Measurements from ENCODE around the gene TMEM229B.

Gene TMEM229B

DNA sequence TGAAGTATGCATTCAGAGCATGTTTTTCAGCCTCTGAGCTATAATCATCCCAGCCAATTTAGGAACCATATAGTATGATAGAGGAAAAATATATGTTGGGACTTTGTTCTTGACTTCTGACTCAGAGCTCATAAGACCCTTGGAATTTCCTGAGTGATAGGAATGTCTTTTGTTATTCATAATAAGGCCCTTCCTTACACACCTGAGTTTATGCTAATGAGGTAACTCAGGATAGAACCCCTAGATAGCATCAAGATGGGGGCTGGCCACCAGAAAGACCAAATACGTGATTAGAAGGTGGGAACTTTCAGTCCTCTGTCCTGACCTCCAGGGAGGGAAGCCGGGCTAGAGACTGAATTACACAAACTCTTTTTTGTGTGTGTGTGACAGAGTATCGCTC is 44.1 kb downstream of the TMEM229B start:
- Histone ChIP-seq H3K27me3 (ENCODE audit: control insufficient read depth in 1 of 2, insufficient read depth in 2 of 2, low read length in 2 of 2) (peaks cover 0 to 2% of the 10 kb centered on the region in 2 donors), H3K9ac (ENCODE audit: low read depth in 1 of 2, low read length in 2 of 2) (no peak overlapping the region), H3K4me3 (ENCODE audit: low read depth in 1 of 2, low read length in 2 of 2) (no peak overlapping the region), H3K4me1 (ENCODE audit: control insufficient read depth in 1 of 2, insufficient read depth in 2 of 2, low read length in 2 of 2) (peaks cover 34 to 58% of the 10 kb centered on the region in 2 donors), H3K36me3 (ENCODE audit: control insufficient read depth in 1 of 2, insufficient read depth in 2 of 2, low read length in 2 of 2) (no peaks in the 10 kb centered on the region), H3K9me3 (ENCODE audit: control insufficient read depth in 1 of 2, low read length in 2 of 2) (no peaks in the 10 kb centered on the region), H3K27ac (ENCODE audit: low read depth, low read length) (no peak overlapping the region)

DNA sequence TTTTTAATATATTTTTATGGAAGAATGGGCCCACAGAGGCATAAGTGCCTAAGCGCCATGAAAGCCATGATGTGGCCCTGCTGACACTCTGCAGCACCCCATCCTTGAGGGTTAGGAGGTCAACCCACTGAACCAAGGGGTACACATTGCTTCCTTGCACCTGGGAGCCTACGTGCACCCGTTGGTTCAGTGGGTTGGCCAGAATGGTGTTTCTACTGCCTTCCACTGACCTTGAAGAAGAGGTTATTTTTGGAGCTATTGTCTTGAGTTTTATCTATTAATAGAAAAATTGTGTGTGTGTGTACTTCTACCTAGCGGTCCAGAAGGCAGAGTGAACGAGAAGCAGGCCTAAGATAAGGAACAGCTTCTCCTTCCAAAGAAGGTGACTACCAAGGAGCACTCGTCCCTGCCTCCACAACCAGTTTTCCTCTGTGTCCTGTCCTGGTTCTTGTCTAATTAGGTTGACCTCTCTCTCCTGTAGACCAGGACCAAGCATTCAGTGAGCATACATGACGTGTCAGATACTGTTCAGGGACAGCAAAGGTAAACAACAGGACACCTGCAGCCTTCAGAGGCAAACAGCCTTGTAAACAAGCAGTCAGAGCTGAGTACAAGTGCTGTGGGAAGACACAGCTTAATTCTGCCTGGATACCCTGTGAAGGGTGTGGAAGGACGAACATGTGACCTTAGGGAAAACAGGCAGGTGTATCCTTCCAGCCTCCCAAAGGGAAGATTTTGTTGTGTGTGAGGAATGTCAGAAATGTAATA is 46.2 kb downstream of the TMEM229B start:
- H3K9me3 ChIP-seq (ENCODE audit: control insufficient read depth in 1 of 2, low read length in 2 of 2), result no peaks in the 10 kb centered on the region
- peaks cover 0 to 2% of the 10 kb centered on the region in 2 donors for H3K27me3 ChIP-seq (ENCODE audit: control insufficient read depth in 1 of 2, insufficient read depth in 2 of 2, low read length in 2 of 2)
- no peak overlapping the region for H3K4me3 ChIP-seq (ENCODE audit: low read depth in 1 of 2, low read length in 2 of 2)
- no peaks in the 10 kb centered on the region for H3K36me3 ChIP-seq (ENCODE audit: control insufficient read depth in 1 of 2, insufficient read depth in 2 of 2, low read length in 2 of 2)
- peak overlapping the region in 1 of 2 donors; percentile 26 for H3K9ac ChIP-seq (ENCODE audit: low read depth in 1 of 2, low read length in 2 of 2)
- peaks cover 25 to 42% of the 10 kb centered on the region in 2 donors for H3K4me1 ChIP-seq (ENCODE audit: control insufficient read depth in 1 of 2, insufficient read depth in 2 of 2, low read length in 2 of 2)
- no peak overlapping the region for H3K27ac ChIP-seq (ENCODE audit: low read depth, low read length)

- Histone ChIP-seq H3K27me3 (ENCODE audit: control insufficient read depth in 1 of 2, insufficient read depth in 2 of 2, low read length in 2 of 2) (peaks cover 0 to 2% of the 10 kb centered on the region in 2 donors), H3K27ac (ENCODE audit: low read depth, low read length) (no peak overlapping the region), H3K9me3 (ENCODE audit: control insufficient read depth in 1 of 2, low read length in 2 of 2) (no peaks in the 10 kb centered on the region), H3K36me3 (ENCODE audit: control insufficient read depth in 1 of 2, insufficient read depth in 2 of 2, low read length in 2 of 2) (no peaks in the 10 kb centered on the region), H3K9ac (ENCODE audit: low read depth in 1 of 2, low read length in 2 of 2) (no peak overlapping the region), H3K4me1 (ENCODE audit: control insufficient read depth in 1 of 2, insufficient read depth in 2 of 2, low read length in 2 of 2) (peaks cover 24 to 37% of the 10 kb centered on the region in 2 donors), H3K4me3 (ENCODE audit: low read depth in 1 of 2, low read length in 2 of 2) (no peak overlapping the region)
Measured at GRCh38 chr14:67441672-67442071, 46.8 kb downstream of the TMEM229B start.

DNA sequence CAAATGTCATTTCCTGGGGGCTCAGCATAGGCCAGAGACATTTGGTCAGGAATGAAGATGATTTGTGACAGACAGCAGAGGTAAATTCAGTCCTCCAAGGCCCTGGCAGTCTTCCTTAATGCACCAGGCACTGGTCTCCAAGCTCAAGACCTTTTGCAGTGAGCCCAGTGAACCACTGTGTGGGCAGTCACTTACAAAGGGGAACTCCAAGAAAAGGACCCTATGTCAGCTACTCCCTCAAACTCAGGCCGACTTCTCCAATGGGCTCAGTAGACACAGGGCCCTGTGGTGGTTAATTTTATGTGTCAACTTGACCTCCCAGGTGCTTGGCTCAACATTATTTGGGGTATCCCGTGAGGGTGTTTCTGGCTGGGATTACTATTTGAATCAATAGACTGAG is 47.3 kb downstream of the TMEM229B start:
- Histone ChIP-seq H3K36me3 (ENCODE audit: control insufficient read depth in 1 of 2, insufficient read depth in 2 of 2, low read length in 2 of 2) (no peaks in the 10 kb centered on the region), H3K27ac (ENCODE audit: low read depth, low read length) (no peak overlapping the region), H3K9me3 (ENCODE audit: control insufficient read depth in 1 of 2, low read length in 2 of 2) (no peaks in the 10 kb centered on the region)

GRCh38 chr14:67440513-67440912 is 48.0 kb downstream of the TMEM229B start:
- H3K4me3 ChIP-seq (ENCODE audit: low read depth in 1 of 2, low read length in 2 of 2), result no peak overlapping the region
- peak overlapping the region in 1 of 2 donors; percentile 20 for H3K9ac ChIP-seq (ENCODE audit: low read depth in 1 of 2, low read length in 2 of 2)
- H3K4me1 ChIP-seq (ENCODE audit: control insufficient read depth in 1 of 2, insufficient read depth in 2 of 2, low read length in 2 of 2), result peaks cover 28 to 41% of the 10 kb centered on the region in 2 donors
- no peak overlapping the region for H3K27ac ChIP-seq (ENCODE audit: low read depth, low read length)
- H3K9me3 ChIP-seq (ENCODE audit: control insufficient read depth in 1 of 2, low read length in 2 of 2), result no peaks in the 10 kb centered on the region
- H3K27me3 ChIP-seq (ENCODE audit: control insufficient read depth in 1 of 2, insufficient read depth in 2 of 2, low read length in 2 of 2), result peaks cover 0 to 2% of the 10 kb centered on the region in 2 donors
- no peaks in the 10 kb centered on the region for H3K36me3 ChIP-seq (ENCODE audit: control insufficient read depth in 1 of 2, insufficient read depth in 2 of 2, low read length in 2 of 2)

More for the DNA sequence above, 47.3 kb downstream of the TMEM229B start:
- Histone ChIP-seq H3K27me3 (ENCODE audit: control insufficient read depth in 1 of 2, insufficient read depth in 2 of 2, low read length in 2 of 2) (peaks cover 0 to 2% of the 10 kb centered on the region in 2 donors), H3K9ac (ENCODE audit: low read depth in 1 of 2, low read length in 2 of 2) (no peak overlapping the region), H3K4me3 (ENCODE audit: low read depth in 1 of 2, low read length in 2 of 2) (no peak overlapping the region), H3K4me1 (ENCODE audit: control insufficient read depth in 1 of 2, insufficient read depth in 2 of 2, low read length in 2 of 2) (peaks cover 20 to 35% of the 10 kb centered on the region in 2 donors)

GRCh38 chr14:67438969-67439368 is 49.6 kb downstream of the TMEM229B start:
- H3K4me1 ChIP-seq (ENCODE audit: control insufficient read depth in 1 of 2, insufficient read depth in 2 of 2, low read length in 2 of 2), result peaks cover 28 to 35% of the 10 kb centered on the region in 2 donors
- no peak overlapping the region for H3K4me3 ChIP-seq (ENCODE audit: low read depth in 1 of 2, low read length in 2 of 2)
- no peaks in the 10 kb centered on the region for H3K9me3 ChIP-seq (ENCODE audit: control insufficient read depth in 1 of 2, low read length in 2 of 2)
- H3K27ac ChIP-seq (ENCODE audit: low read depth, low read length), result no peak overlapping the region
- H3K9ac ChIP-seq (ENCODE audit: low read depth in 1 of 2, low read length in 2 of 2), result no peak overlapping the region
- no peaks in the 10 kb centered on the region for H3K36me3 ChIP-seq (ENCODE audit: control insufficient read depth in 1 of 2, insufficient read depth in 2 of 2, low read length in 2 of 2)
- no peaks in the 10 kb centered on the region for H3K27me3 ChIP-seq (ENCODE audit: control insufficient read depth in 1 of 2, insufficient read depth in 2 of 2, low read length in 2 of 2)

GRCh38 chr14:67436006-67436866 is 52.3 kb downstream of the TMEM229B start:
- no peaks in the 10 kb centered on the region for H3K36me3 ChIP-seq (ENCODE audit: control insufficient read depth in 1 of 2, insufficient read depth in 2 of 2, low read length in 2 of 2)
- H3K4me1 ChIP-seq (ENCODE audit: control insufficient read depth in 1 of 2, insufficient read depth in 2 of 2, low read length in 2 of 2), result peaks cover 20 to 21% of the 10 kb centered on the region in 2 donors
- no peaks in the 10 kb centered on the region for H3K27me3 ChIP-seq (ENCODE audit: control insufficient read depth in 1 of 2, insufficient read depth in 2 of 2, low read length in 2 of 2)
- H3K9me3 ChIP-seq (ENCODE audit: control insufficient read depth in 1 of 2, low read length in 2 of 2), result no peaks in the 10 kb centered on the region
- peak overlapping the region in 1 of 2 donors; percentile 0 for H3K4me3 ChIP-seq (ENCODE audit: low read depth in 1 of 2, low read length in 2 of 2)
- H3K27ac ChIP-seq (ENCODE audit: low read depth, low read length), result no peak overlapping the region
- no peak overlapping the region for H3K9ac ChIP-seq (ENCODE audit: low read depth in 1 of 2, low read length in 2 of 2)

DNA sequence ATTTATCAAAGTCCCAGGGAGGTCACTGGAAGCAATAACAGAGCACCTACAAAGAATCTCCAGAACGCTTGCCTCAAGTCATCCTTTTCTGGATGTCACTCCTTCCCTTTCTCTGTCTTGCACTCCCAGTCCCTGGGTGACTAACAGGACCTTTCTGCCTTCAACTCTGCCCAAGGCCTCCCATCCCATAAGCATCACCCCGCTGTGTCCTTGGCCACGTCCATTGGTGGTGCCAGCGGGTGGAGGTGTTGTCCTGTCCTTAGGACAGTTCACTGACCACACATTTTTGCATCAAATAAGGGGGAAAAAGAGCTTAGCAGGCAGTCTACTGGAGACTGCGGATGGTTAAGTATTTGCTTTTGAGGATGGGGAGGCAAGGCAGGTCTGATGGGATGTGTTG is 52.9 kb downstream of the TMEM229B start:
- Histone ChIP-seq H3K27me3 (ENCODE audit: control insufficient read depth in 1 of 2, insufficient read depth in 2 of 2, low read length in 2 of 2) (no peaks in the 10 kb centered on the region), H3K36me3 (ENCODE audit: control insufficient read depth in 1 of 2, insufficient read depth in 2 of 2, low read length in 2 of 2) (no peaks in the 10 kb centered on the region), H3K4me1 (ENCODE audit: control insufficient read depth in 1 of 2, insufficient read depth in 2 of 2, low read length in 2 of 2) (peaks cover 14 to 18% of the 10 kb centered on the region in 2 donors), H3K9me3 (ENCODE audit: control insufficient read depth in 1 of 2, low read length in 2 of 2) (no peaks in the 10 kb centered on the region), H3K9ac (ENCODE audit: low read depth in 1 of 2, low read length in 2 of 2) (no peak overlapping the region), H3K27ac (ENCODE audit: low read depth, low read length) (no peak overlapping the region), H3K4me3 (ENCODE audit: low read depth in 1 of 2, low read length in 2 of 2) (no peak overlapping the region)

DNA sequence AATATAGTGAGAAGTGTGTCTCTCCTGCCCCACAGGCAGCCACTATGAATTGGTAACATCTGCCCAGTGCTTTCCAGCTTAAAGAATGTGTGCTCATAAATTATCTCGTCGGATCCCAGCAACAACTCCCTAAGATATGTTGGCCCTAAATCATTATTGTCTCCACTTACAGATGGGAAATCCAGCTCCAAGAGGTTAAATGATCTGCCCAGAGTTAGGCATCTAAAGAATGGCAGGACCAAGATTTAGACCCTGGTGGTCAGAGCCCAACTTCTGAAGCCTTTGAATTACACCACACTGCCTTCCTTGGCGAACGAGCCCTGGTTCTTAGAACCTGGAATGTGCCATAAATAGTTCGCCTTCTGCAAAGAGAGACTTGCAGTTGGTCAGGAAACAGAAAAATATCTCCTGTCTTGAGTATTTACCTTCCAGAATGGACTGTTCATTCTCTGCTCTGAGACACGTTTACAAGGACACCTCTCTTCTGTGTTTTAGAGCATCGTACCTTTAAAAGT is 56.4 kb downstream of the TMEM229B start:
- Histone ChIP-seq H3K9me3 (ENCODE audit: control insufficient read depth in 1 of 2, low read length in 2 of 2) (no peaks in the 10 kb centered on the region), H3K27me3 (ENCODE audit: control insufficient read depth in 1 of 2, insufficient read depth in 2 of 2, low read length in 2 of 2) (no peaks in the 10 kb centered on the region), H3K36me3 (ENCODE audit: control insufficient read depth in 1 of 2, insufficient read depth in 2 of 2, low read length in 2 of 2) (no peaks in the 10 kb centered on the region), H3K4me1 (ENCODE audit: control insufficient read depth in 1 of 2, insufficient read depth in 2 of 2, low read length in 2 of 2) (peaks cover 30 to 36% of the 10 kb centered on the region in 2 donors), H3K9ac (ENCODE audit: low read depth in 1 of 2, low read length in 2 of 2) (no peak overlapping the region), H3K4me3 (ENCODE audit: low read depth in 1 of 2, low read length in 2 of 2) (no peak overlapping the region), H3K27ac (ENCODE audit: low read depth, low read length) (no peak overlapping the region)

Measured in duodenal mucosa (tissue), 2 donors.